SIG-M5 treated with dmso at 0.1 percent for 504 hours (cell line): ENCODE results near the gene SLC7A14.

ENCODE experiments used
- DNase-seq: peaks from one replicate; lab custom pipeline; 2025; ENCODE audit not compliant: unreplicated experiment; lab: John Stamatoyannopoulos, UW

SLC7A14 gene

GRCh38 chr3:170539897-170540296, 46.0 kb downstream of the SLC7A14 start:
- DNase-seq = no peak

DNA sequence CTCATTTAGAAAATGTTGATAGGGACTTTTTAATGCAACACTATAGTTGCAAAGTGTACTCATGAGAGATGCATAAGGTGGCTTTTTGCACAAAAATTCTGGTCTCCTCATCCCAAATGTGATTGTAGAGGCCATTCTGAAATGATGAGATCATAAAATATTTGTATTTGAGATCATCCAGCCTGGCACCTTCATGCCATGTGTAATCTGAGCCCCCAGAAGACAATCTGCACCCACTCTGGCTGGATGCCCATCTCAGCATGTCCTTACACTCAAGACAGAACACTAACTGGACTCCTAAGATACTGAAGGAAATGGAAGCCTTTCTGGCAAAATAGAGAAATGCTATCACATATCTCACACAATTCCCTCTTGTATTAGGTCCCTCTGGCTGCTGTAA, 49.2 kb downstream of the SLC7A14 start:
- no peak for DNase-seq

GRCh38 chr3:170534227-170534626, 51.6 kb downstream of the SLC7A14 start:
- no peak for DNase-seq

DNA sequence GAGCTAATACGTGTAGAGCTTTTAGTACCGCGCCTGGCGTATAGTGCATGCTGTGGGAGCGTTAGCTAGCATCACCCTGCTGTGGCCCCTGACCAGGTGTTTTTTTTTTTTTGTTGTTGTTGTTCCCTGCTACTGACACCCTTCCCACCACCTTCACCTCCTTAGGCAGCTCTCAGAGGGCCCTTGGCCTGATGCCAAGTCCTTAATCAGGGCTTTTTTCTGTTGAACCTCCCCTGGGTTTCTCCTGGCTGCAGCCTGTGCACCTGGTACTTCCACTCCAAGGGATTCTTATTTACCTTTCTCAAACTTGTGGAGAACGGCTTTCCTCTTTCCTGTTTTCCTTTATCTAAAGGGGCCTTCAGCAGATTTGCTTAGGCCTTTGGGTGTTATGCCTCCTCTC, 53.3 kb downstream of the SLC7A14 start:
- no peak for DNase-seq

DNA sequence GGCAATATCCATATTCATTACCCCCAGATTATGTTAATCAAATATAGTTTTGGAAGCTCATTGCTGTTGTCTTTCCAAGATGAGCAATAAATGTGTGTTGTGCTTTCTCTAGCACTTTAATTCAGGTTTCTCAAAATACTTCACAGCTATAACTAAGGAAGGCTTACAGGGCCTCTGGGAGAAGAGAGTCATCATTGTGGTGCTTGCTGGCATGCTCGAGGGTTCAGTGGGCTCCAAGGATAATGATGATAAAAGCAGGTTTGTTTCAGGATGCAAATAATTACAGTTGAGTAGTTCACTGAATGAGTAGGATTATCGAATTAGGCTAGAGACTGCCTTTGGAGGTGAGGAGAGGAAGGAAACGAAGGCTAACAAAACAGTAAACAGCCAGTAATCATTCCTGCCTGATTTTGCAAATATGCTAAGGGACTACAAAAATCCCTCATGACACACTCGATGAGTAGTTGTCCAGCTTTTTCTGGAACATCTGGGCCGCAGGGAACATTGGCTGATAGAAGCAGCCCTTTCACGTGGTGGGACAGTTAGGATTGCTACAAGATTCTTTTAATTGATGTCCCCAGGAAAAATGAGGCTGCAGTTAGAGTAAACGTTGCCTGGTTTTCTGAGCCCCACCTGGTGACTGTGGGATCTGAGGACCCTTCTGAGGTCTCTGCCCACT, 54.1 kb downstream of the SLC7A14 start:
- no peak for DNase-seq

- DNase-seq = no peak
Measured at GRCh38 chr3:170531054-170531453, 54.8 kb downstream of the SLC7A14 start.

GRCh38 chr3:170529912-170530311, 56.0 kb downstream of the SLC7A14 start:
- DNase-seq = no peak

DNA sequence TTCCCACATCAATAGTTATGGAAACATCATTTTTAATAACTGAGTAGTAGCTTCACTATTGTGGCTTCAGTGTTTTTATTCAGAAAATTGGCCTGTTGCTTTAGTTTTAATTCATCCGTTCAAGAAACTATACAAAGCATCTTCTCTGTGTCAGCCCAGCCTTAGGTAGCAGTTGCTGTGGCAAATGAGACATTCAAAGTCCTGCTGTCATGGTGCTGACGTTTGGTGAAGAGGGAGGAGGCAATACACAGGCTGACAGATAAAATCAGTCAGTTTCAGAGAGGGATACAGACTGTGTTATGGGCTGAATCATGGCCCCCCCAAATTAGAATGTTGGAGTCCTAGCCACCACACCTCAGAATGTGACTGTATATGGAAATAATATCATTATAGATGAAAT, 56.5 kb downstream of the SLC7A14 start:
- no peak for DNase-seq

DNA sequence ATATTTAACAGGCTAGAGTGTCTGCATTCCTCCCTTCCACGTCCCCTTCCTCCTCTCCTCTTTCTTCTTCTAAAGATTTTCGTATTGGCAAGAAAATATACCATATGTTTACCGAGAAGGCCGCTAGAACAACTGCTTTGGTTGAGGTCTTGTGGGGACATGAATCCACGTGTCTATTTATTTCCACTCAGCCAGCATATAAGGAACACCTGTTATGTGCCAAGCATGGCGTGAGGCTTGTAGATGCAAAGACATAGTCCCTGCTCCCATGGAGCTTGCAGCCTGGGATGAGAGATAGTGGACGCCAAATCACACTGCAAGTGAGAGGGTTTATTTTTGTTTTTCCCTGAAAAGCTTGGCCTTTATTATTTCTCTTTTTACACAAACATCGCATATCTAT, 57.1 kb downstream of the SLC7A14 start:
- DNase-seq = no peak

DNA sequence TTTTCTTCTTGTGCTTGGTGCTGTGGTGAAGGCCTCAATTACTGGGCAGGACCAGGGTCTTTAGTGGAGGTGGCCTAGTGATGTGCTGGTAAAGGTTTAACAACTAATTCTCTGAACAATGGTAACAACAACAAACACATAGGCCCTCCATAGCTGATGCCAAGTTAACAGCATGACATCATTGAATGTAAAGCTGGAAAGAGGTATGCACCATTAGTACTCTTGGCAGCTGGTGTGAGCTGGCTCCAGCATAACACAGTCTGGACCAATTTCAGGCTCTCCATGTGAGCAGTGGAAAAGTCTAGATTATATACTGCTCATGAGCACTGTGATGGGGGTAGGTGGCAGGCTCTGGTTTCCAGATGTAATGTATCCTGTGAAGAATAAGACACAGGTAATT, 61.8 kb downstream of the SLC7A14 start:
- DNase-seq = no peak

GRCh38 chr3:170523248-170523647, 62.6 kb downstream of the SLC7A14 start:
- peak; percentile 59 for DNase-seq

GRCh38 chr3:170522201-170522600, 63.7 kb downstream of the SLC7A14 start:
- DNase-seq = no peak

DNA sequence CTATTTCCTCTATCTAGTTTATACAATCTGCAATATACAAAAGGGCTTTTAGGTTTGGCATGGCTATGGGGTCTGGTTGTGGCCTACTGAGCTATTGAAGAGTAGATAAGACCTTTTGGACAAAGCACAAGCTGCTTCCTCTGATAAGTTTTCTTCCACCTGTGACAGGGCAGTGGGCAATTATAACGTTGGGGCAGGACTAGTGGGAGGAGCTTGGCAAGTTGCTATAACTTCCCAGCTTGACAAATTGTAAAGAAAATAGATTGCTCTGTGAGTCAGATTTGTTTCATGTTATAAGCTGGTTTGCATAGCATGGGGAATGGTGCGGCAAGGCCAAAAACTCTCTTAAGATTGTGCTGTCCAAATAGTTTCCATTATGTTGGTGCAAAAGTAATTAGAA, 64.9 kb downstream of the SLC7A14 start:
- no peak for DNase-seq

GRCh38 chr3:170517242-170517945, 68.5 kb downstream of the SLC7A14 start:
- DNase-seq = no peak

DNA sequence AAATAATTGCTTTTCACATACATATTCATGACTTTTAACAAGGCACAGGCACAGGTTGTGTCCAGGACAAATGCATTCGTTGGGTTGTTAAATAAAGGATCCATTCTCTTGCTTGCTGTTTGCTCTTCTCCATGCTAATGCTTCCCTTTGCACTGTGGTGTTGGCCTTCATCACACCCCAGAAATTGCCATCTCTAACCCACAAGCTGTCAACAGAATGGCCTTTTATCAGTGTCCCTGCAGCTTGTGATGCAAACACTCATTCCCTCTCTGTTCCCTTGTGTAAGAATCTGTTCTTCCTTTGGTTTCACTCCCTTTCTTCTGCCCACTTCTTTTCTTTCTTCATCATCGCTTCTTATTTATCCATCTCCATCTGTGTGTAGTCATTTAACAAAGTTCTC, 72.2 kb downstream of the SLC7A14 start:
- no peak for DNase-seq

DNA sequence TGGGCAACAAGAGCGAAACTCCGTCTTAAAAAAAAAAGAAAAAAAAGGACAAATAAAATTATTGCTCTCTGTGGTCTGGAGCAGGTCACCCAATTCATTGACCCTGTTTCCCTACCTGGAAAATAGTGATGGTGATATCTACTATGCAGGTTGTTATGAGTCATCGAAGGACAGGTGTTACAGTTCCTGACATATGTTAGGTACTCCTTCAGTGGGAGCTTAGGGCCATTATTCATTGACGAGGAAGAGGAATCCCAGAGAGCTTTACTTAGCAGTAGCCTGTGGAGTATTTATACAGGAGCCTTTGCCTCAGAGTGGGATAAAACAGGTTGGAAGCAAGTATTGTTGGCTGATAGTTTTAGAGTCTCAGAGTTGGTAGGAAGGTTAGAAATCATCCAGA, 74.5 kb downstream of the SLC7A14 start:
- DNase-seq = no peak

DNA sequence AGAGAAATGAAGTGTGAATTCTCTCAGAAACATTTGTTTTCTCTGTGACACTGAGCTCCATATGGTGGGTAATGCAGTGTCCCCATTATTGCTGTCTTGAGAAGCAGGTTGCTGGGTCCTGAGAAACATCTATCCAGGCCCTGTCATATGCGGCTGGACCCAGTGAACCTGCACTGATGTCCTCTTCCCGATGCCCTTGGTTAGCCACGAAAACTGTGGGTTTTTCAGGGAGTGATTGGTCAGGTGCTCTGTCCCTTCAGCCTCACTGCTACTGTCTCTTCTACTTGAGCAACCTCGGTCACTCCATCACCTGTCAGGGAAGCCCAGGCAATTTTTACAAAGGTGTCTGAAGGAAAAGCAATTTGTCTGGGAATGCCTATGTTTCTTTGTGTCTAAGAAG, 77.0 kb downstream of the SLC7A14 start:
- DNase-seq = no peak

GRCh38 chr3:170508291-170508690, 77.6 kb downstream of the SLC7A14 start:
- DNase-seq = no peak

DNA sequence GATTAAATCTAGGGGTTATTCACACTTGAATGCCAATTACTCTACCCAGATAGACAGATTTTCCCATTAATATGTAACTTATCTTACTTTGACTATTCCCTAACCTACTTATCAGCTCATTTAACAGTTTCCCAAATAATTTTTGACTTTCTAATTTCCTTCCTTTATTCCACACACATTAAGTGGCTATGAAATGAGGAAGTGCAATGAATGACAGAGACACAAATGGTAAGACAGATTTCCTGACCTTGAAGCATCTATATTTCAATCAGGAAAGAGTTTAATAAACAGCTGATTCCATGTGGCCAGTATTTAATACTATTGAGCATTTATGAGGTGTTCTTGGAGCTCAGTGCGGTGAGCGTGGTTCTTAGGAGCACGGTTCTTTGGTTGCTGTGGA, 78.8 kb downstream of the SLC7A14 start:
- DNase-seq = no peak

GRCh38 chr3:170506556-170506955, 79.3 kb downstream of the SLC7A14 start:
- DNase-seq = peak; percentile 6

DNA sequence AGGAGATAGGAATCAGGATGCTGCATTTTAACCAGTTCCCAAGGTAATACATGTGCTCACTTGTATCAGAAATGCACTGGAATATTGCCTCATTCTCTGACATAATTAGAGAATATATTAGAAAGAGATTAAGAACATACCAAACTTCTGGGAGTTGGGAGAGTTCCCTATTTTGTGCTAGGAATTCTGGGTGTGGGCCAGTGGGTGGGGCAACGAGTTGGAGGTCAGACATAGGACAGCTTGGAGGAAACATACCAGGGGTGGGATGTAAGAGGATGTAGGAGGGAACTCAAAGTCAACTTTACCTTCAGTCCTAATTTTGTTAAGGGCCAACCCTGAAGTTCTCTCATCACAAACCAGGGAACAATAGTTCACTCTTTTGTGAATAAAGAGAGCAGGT, 83.6 kb downstream of the SLC7A14 start:
- no peak for DNase-seq

DNA sequence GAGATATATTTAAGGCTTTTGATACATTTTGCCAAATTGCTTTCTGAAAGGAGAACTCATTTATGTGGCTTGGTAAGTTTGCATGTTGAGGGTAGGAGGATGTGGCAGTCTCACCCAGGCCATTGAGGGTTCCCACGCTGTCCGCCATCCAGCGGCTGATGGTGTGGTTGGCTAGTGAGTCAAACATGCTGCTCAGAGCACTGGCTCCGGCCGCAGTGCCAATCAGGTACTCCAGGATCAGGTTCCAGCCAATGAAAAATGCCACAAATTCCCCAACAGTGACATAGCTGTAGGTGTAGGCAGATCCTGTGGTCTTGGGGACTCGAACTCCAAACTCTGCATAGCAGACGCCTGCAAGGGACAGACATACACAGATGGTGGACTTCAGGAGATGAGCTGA, 84.9 kb downstream of the SLC7A14 start:
- DNase-seq = no peak

DNA sequence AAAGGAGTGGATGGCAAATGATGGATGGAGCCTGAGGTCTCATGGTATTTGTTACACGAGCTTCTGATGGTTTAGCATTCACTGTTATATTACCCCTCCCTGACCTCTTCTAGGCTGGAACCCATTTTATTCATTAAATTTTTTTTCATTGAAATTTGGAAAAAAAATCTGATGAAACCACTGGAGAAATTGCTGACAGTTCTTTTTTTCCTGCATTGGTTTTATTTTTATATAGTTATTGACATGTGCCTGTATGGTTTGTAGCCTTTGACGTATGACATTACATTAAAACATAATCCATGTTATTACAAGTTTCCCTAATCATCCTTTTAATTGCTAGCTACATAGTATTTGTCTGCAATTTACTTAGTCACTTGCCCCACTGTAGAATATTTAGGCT, 85.4 kb downstream of the SLC7A14 start:
- no peak for DNase-seq
